Skeletal muscle satellite cell (primary cell): Measurements from ENCODE around the gene RHAG.

Experiments
- H3K27me3 ChIP-seq: 2 replicates; pipeline ENCODE4 v1.7.0; 2013; ENCODE audit warnings: low read length; ENCODE audit not compliant: control insufficient read depth, insufficient read depth
- H3K36me3 ChIP-seq: 2 replicates; pipeline ENCODE4 v1.7.0; 2013; ENCODE audit warnings: mild to moderate bottlenecking, control low read depth, low read length; ENCODE audit not compliant: insufficient read depth
- H3K4me1 ChIP-seq: 2 replicates; pipeline ENCODE4 v1.7.0; 2013; ENCODE audit warnings: low read length; ENCODE audit not compliant: control insufficient read depth, insufficient read depth
- H3K4me2 ChIP-seq: 2 replicates; pipeline ENCODE4 v1.7.0; 2013; ENCODE audit warnings: mild to moderate bottlenecking, low read length
- H3K4me3 ChIP-seq: 2 replicates; pipeline ENCODE4 v1.7.0; 2013; ENCODE audit warnings: low read length
- H3K9ac ChIP-seq: 2 replicates; pipeline ENCODE4 v1.7.0; 2013; ENCODE audit warnings: mild to moderate bottlenecking, low read depth, low read length, moderate library complexity
- H3K9me3 ChIP-seq: replicated peaks from 2 replicates; pipeline ENCODE4 v1.7.0; 2013; ENCODE audit warnings: mild to moderate bottlenecking, control low read depth, low read length

The RHAG gene

GRCh38 chr6:49653438-49653837, 16.8 kb upstream of the RHAG start:
- no peaks in the 10 kb centered on the region for H3K9me3 ChIP-seq
- no peak overlapping the region for H3K9ac ChIP-seq
- H3K27me3 ChIP-seq = no peaks in the 10 kb centered on the region
- H3K4me2 ChIP-seq = no peak overlapping the region
- H3K4me3 ChIP-seq = no peak overlapping the region
- no peaks in the 10 kb centered on the region for H3K36me3 ChIP-seq
- no peaks in the 10 kb centered on the region for H3K4me1 ChIP-seq

GRCh38 chr6:49651239-49651638, 14.6 kb upstream of the RHAG start:
- H3K9ac ChIP-seq = no peak overlapping the region
- H3K36me3 ChIP-seq = no peaks in the 10 kb centered on the region
- no peak overlapping the region for H3K4me2 ChIP-seq
- H3K9me3 ChIP-seq = no peaks in the 10 kb centered on the region
- H3K4me3 ChIP-seq = no peak overlapping the region
- H3K4me1 ChIP-seq = no peaks in the 10 kb centered on the region
- no peaks in the 10 kb centered on the region for H3K27me3 ChIP-seq

DNA sequence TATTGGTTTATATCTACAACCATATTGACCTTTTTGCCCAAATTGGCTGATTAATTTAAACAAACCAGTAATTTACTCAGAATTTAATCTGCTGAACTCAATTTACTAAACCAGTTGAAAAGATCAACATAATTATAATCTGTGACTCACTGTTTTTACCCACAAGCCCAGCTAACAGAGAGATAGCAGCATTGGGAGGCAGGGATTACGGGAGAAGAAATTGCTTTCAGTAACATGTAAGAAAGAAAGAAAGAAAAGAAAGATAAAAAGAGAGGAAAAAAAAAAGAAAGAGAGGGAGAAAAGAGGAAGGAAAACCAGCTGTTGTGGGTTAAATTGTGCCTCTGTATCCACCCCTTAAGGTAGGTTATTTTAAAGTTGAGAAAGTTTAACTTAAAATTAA, 13.3 kb upstream of the RHAG start:
- Histone ChIP-seq H3K9me3 (no peaks in the 10 kb centered on the region), H3K4me3 (no peak overlapping the region), H3K27me3 (no peaks in the 10 kb centered on the region), H3K9ac (no peak overlapping the region), H3K4me1 (no peaks in the 10 kb centered on the region), H3K4me2 (no peak overlapping the region), H3K36me3 (no peaks in the 10 kb centered on the region)

- Histone ChIP-seq H3K4me3 (no peak overlapping the region), H3K4me1 (no peaks in the 10 kb centered on the region), H3K9me3 (no peaks in the 10 kb centered on the region), H3K36me3 (no peaks in the 10 kb centered on the region), H3K4me2 (no peak overlapping the region), H3K27me3 (no peaks in the 10 kb centered on the region), H3K9ac (no peak overlapping the region)
Observed at GRCh38 chr6:49648036-49648435, 11.4 kb upstream of the RHAG start.

DNA sequence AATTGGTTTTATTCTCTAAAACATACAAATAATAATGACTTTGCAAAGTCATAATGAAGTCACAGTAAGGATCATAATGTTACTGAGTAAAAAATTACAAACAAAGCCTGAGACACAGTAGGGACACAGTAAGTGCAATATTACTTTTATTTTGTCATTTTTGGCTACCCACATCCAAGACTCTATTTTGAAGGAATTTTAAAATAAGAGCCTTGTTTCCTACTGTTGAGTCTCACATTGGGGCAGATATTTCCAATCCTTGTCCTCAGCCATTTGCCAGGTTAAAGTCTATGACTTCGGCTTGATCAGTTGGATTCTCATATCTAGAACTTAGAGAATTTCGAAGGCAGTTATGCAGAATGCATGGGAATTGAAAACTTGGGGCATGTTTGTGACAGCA, 10.8 kb upstream of the RHAG start:
- Histone ChIP-seq H3K9me3 (no peaks in the 10 kb centered on the region), H3K27me3 (no peaks in the 10 kb centered on the region), H3K36me3 (no peaks in the 10 kb centered on the region), H3K9ac (no peak overlapping the region), H3K4me1 (no peaks in the 10 kb centered on the region), H3K4me2 (no peak overlapping the region), H3K4me3 (no peak overlapping the region)

DNA sequence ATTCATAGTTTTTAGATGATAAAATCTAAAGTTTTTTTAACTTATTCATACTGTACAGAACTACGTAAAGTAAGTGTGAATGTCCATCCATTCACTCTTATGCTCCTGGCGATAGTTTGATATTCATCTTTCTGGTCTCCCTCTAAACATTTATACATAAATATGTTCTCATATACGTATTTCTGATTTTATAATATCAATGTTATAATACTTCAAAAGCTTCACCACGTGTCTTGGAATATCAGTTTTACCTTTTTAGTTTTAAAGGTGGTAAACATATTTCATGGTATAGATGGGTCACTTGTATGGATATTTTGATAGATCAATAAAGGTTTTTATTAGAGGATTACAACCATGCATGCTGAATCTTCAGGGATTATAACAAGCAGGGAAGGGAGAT, 10.3 kb upstream of the RHAG start:
- no peaks in the 10 kb centered on the region for H3K9me3 ChIP-seq
- no peak overlapping the region for H3K9ac ChIP-seq
- no peak overlapping the region for H3K4me2 ChIP-seq
- H3K27me3 ChIP-seq = no peaks in the 10 kb centered on the region
- no peak overlapping the region for H3K4me3 ChIP-seq
- no peaks in the 10 kb centered on the region for H3K4me1 ChIP-seq
- H3K36me3 ChIP-seq = no peaks in the 10 kb centered on the region

- Histone ChIP-seq H3K27me3 (no peaks in the 10 kb centered on the region), H3K4me3 (no peak overlapping the region), H3K9ac (no peak overlapping the region), H3K4me2 (no peak overlapping the region), H3K36me3 (no peaks in the 10 kb centered on the region), H3K9me3 (no peaks in the 10 kb centered on the region), H3K4me1 (no peaks in the 10 kb centered on the region)
Observed at GRCh38 chr6:49646130-49646824, 9.6 kb upstream of the RHAG start.

DNA sequence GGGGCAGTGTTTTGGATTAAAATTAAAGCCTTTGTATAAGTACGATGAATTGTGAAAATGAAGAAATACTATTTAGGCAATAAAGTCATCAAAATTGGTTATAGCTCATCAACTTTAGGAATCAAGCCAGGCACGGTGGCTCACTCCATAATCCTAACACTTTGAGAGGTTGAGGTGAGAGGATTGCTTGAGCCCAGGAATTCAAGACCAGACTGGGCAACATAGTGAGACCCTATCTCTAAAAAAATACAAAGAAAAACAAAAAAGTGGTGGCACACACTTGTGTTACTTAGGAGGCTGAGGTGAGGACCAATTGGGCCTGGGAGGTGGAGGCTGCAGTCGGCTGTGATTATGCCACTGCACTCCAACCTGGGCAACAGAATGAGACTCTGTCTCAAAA, 8.5 kb upstream of the RHAG start:
- Histone ChIP-seq H3K36me3 (no peaks in the 10 kb centered on the region), H3K4me1 (no peaks in the 10 kb centered on the region), H3K9ac (no peak overlapping the region), H3K27me3 (no peaks in the 10 kb centered on the region), H3K9me3 (no peaks in the 10 kb centered on the region), H3K4me2 (no peak overlapping the region), H3K4me3 (no peak overlapping the region)

- Histone ChIP-seq H3K36me3 (no peaks in the 10 kb centered on the region), H3K4me1 (no peaks in the 10 kb centered on the region), H3K27me3 (no peaks in the 10 kb centered on the region), H3K4me2 (no peak overlapping the region), H3K9ac (no peak overlapping the region), H3K9me3 (no peaks in the 10 kb centered on the region), H3K4me3 (no peak overlapping the region)
Observed at GRCh38 chr6:49639177-49639817, 2.7 kb upstream of the RHAG start.

DNA sequence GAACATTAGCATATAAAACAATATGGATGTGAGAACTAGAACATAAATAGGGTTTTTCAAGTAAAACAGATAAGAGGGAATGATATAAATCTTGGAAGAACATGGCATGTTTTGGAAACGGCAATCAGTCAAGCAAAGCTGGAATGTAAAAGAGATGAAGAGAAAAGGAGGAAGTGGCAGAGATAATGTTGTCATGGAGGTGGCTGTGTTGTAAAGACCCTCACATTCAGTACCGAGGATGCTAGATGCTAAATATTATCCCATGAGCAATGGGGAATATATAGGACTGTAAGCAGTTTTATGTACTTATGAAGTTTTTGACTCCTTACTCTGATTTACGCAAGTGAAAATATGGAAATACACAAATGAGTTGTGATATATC, 702 bp upstream of the RHAG start:
- H3K4me2 ChIP-seq = no peak overlapping the region
- no peaks in the 10 kb centered on the region for H3K9me3 ChIP-seq
- no peak overlapping the region for H3K9ac ChIP-seq
- no peaks in the 10 kb centered on the region for H3K4me1 ChIP-seq
- no peaks in the 10 kb centered on the region for H3K27me3 ChIP-seq
- H3K36me3 ChIP-seq = no peaks in the 10 kb centered on the region
- no peak overlapping the region for H3K4me3 ChIP-seq

- no peak overlapping the region for H3K4me2 ChIP-seq
- H3K36me3 ChIP-seq = no peaks in the 10 kb centered on the region
- no peak overlapping the region for H3K9ac ChIP-seq
- no peaks in the 10 kb centered on the region for H3K9me3 ChIP-seq
- no peak overlapping the region for H3K4me3 ChIP-seq
- H3K4me1 ChIP-seq = no peaks in the 10 kb centered on the region
- no peaks in the 10 kb centered on the region for H3K27me3 ChIP-seq
Observed at GRCh38 chr6:49635978-49636712, 494 bp downstream of the RHAG start.

- no peaks in the 10 kb centered on the region for H3K27me3 ChIP-seq
- no peak overlapping the region for H3K4me3 ChIP-seq
- H3K4me2 ChIP-seq = no peak overlapping the region
- no peaks in the 10 kb centered on the region for H3K36me3 ChIP-seq
- no peaks in the 10 kb centered on the region for H3K4me1 ChIP-seq
- H3K9me3 ChIP-seq = no peaks in the 10 kb centered on the region
- no peak overlapping the region for H3K9ac ChIP-seq
Observed at GRCh38 chr6:49635480-49635879, 1.2 kb downstream of the RHAG start.
